ENCODE results near the gene CDH20. TPM values are rescaled to one million over a fixed set of nuclear protein-coding genes. Genes with fewer than 3 reads are reported as not detected.

Gene CDH20
- total RNA-seq, 4 donors from 2014 or later = 0.63 to 7.1 (median 2.4) TPM

DNA sequence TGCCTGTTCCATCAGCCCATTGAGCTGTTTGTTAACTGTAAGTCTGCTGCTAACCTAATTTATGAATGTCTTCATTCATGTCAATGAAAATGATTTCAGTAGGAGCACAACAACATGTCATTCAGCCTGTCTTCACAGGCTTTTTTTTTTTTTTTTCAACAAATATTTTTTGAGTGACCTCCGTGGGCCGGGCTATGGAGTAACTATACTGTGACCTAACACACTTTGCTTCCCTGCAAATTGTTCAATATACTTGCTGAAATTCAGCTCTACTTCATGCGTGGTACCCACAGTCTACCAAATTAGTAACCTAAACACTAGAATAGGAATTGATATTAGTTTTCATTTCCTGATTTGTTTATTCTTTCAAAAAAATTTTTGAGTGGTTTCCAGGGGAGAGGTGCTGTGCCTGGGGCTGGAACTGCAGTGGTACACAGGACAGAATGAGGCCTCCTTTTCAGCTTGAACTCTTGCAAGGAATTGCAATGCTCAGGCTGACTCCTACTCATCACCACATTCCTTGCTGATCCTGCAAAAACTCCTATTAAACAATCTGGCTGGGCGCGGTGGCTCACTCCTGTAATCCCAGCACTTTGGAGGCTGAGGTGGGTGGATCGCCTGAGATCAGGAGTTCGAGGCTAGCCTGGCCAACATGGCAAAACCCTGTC lies 87.1 kb downstream of the CDH20 start:
- ATAC-seq (ENCODE audit: low FRiP score) (no peak), DNase-seq (ENCODE audit: low spot score) (no peak)
- TF ChIP-seq, protein P1, sequence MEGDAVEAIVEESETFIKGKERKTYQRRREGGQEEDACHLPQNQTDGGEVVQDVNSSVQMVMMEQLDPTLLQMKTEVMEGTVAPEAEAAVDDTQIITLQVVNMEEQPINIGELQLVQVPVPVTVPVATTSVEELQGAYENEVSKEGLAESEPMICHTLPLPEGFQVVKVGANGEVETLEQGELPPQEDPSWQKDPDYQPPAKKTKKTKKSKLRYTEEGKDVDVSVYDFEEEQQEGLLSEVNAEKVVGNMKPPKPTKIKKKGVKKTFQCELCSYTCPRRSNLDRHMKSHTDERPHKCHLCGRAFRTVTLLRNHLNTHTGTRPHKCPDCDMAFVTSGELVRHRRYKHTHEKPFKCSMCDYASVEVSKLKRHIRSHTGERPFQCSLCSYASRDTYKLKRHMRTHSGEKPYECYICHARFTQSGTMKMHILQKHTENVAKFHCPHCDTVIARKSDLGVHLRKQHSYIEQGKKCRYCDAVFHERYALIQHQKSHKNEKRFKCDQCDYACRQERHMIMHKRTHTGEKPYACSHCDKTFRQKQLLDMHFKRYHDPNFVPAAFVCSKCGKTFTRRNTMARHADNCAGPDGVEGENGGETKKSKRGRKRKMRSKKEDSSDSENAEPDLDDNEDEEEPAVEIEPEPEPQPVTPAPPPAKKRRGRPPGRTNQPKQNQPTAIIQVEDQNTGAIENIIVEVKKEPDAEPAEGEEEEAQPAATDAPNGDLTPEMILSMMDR (IDR thresholded peaks at IDR 0.05) = no peak

DNA sequence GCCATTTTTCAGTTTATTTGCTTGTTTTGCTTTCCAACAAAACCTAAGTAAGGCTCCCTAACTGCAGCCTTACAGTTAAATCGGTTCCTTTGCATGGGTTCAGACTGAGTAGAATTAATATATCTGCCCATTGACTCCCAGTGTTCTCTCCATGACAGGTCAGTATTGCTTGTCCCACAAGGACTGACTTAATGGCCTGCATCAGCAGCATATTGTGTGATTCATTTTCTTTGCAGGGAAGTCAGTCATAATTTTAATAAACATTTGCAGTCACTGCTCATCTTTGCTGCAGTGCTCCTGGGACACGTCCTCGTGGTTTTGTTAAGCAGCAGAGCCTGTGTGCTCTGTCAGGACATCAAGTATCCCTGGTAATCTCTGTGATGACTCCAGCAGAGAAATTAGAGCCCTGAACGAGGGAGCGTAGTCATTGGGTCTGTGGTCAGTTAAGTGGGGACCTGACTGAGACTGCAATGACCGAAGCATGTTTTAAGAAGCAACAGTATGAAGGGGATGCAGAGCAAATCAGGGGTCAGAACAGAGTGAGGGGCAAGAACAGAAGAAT lies 93.3 kb downstream of the CDH20 start:
- ATAC-seq (ENCODE audit: low FRiP score) (no peak), DNase-seq (ENCODE audit: low spot score) (no peak)
- TF ChIP-seq, protein P1 (IDR thresholded peaks at IDR 0.05) = no peak

DNA sequence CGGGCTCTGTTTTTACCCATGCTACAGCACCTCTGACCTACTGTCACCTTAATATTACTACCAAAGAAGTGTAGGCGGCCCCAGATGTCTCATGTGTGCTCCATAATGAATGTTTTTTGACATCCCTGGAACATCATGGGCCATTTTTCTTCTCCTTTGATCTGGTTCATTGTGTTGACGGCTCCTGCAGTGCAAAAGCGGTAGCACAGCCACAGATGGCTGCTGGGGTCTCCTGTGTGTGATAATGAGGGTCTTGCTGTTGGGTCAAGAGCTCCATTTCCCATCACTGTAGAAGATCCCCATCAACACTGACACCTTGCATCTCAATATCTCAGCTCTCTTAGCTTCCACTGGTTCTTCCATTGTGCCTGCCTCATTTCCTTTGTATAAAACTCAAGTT lies 95.0 kb downstream of the CDH20 start:
- ATAC-seq (ENCODE audit: low FRiP score) (no peak), DNase-seq (ENCODE audit: low spot score) (no peak)
- TF ChIP-seq, protein P1 (IDR thresholded peaks at IDR 0.05) = no peak

DNA sequence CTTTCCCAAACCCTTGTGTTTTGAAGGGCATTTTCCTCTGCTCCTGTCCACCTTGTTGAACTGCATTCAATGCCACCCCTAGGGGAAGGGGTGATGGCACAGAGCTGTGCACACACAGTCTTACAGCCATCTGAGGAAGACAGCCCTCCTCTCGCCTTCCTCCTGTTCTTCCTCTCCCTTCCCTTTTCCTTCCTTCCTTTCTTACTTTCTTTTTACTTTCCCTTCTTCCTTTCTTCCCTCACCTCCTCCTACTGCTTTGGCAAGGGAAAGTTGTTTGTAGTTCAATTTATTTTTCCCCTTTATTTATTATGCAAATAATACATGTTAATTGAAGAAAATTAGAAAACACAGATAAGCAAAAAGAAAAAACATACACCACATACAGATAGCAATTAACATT lies 99.4 kb downstream of the CDH20 start:
- ATAC-seq (ENCODE audit: low FRiP score) (no peak), DNase-seq (ENCODE audit: low spot score) (no peak)
- TF ChIP-seq, protein P1 (IDR thresholded peaks at IDR 0.05) = no peak

DNA sequence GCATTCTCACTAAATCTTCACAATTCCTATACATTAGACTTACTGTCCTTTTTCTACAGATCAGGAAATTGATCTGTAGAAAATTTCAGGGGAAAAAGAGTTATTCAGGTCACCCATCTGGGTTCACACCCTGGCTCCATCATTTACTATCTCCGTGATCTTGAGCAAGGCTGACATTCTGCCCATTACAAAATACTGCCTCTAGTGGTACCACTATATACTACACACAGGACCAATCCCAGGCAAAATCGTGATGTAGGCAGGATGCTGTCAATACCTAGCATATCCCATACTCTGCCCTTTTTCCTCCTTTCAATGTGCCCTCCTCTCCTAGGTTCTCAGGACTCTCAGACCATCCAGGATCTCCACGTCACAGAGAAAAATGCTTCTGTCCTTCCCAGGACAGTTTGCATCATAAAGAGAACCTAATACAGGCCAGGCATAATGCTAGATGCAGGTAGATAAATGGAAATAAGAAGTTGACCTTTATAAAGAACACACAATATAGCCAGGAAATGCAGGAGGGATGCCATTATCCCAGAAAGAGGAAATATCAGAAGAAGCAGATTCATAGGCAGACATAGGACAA lies 101.9 kb downstream of the CDH20 start:
- TF ChIP-seq, protein P1 (IDR thresholded peaks at IDR 0.05) = no peak
- no peak for ATAC-seq (ENCODE audit: low FRiP score)
- DNase-seq (ENCODE audit: low spot score) = no peak

DNA sequence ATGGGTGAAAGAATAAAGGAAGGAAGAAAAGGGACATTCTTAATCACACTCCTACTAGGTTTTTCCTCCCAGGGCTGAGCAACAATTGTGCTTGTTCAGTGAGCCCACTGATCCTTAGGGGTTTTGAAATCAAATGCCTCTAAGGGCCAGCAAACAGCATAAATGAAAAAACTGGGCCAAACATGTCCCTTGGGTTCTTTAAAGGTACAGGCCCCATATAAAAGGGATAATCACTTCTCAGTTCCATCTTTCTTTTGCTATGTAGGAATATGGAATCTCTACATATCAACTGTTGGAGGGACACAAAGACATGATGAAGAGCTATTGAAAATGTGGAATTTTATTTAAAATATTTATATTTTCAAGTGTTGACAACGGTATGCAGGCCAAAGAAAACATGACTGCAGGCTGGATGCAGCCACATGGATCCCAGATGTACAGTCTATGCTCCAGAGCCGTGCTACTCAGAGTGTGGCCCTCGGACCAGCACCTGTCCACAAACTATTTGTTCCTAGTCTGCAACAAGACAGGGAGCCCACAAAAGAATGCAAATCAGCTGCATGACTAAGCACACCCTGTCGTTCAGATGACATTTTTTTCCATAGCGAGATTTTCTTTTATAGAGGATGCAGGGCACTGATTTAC lies 110.0 kb downstream of the CDH20 start:
- no peak for DNase-seq (ENCODE audit: low spot score)
- ATAC-seq (ENCODE audit: low FRiP score) = no peak
- TF ChIP-seq, protein P1 (IDR thresholded peaks at IDR 0.05) = no peak

All from omental fat pad (tissue), 4 donors.